ENCODE data around the gene LIN7C.

DNA sequence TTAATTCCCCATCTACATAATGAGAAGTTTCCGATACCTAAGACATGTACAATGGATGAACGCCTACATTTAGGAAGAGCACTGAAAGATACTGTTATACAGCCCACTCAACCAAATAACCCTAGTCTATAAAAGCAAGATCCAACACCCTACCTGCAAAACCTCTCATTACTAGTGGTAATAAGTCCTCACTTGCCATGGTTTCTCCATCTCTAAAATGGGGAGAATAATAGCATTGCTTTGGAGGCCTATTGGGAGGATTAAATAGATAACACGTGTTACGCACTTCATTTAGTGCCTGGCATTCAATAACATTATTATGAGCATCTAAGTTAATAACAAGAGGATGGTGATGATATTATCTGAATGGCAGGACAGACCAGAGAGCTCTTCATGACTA is 50.9 kb downstream of the LIN7C start:
- TF ChIP-seq, protein P1, sequence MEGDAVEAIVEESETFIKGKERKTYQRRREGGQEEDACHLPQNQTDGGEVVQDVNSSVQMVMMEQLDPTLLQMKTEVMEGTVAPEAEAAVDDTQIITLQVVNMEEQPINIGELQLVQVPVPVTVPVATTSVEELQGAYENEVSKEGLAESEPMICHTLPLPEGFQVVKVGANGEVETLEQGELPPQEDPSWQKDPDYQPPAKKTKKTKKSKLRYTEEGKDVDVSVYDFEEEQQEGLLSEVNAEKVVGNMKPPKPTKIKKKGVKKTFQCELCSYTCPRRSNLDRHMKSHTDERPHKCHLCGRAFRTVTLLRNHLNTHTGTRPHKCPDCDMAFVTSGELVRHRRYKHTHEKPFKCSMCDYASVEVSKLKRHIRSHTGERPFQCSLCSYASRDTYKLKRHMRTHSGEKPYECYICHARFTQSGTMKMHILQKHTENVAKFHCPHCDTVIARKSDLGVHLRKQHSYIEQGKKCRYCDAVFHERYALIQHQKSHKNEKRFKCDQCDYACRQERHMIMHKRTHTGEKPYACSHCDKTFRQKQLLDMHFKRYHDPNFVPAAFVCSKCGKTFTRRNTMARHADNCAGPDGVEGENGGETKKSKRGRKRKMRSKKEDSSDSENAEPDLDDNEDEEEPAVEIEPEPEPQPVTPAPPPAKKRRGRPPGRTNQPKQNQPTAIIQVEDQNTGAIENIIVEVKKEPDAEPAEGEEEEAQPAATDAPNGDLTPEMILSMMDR (IDR thresholded peaks at IDR 0.05): no peak
- no peak for TF ChIP-seq POLR2A (IDR thresholded peaks at IDR 0.05)
